IMR-90 (cell line): ENCODE measurements around the gene RERE. TPM values are rescaled to one million over a fixed set of nuclear protein-coding genes. Genes with fewer than 3 reads are reported as not detected.
"Not testable (repeated sequence)": the region's sequence is repeated elsewhere in the genome, so short reads cannot be mapped to it uniquely, and the experiment has no call there.

Source experiments
- ATAC-seq: fragments of 200-7000 bp; cut with Tn5 transposase; 2 replicates; pipeline ENCODE4 v1.9.1; 2020; ENCODE audit warnings: low read depth, mild to moderate bottlenecking, moderate library complexity
- BruUV-seq: library from RNA; stranded (reverse); fragments of 400-500 nt; replicated peaks from 2 replicates; lab custom pipeline; 2021; lab: Mats Ljungman, UMichigan
- CTCF ChIA-PET: fragments of 300-600 bp; formaldehyde crosslinking; extraction: SDS; loops from one replicate; lab custom pipeline; 2021; ENCODE audit warnings: antibody characterized with exemption; lab: Yijun Ruan, JAX
- POLR2A ChIA-PET: fragments of 300-600 bp; sonication (Branson Sonifier 250); formaldehyde crosslinking; loops from one replicate; lab custom pipeline; 2022; ENCODE audit warnings: antibody characterized with exemption; ENCODE audit not compliant: unreplicated experiment; lab: Charles Lee
- DNase-seq: peaks from one replicate; pipeline ENCODE4 v3.0.0; 2013
- H2AFZ ChIP-seq: replicated peaks from 2 replicates; pipeline ENCODE3; 2013; ENCODE audit warnings: low read length, mild to moderate bottlenecking; ENCODE audit not compliant: poor library complexity
- H2AK5ac ChIP-seq: 2 replicates; pipeline ENCODE4 v1.6.1; 2013; ENCODE audit warnings: low read depth, low read length, inconsistent platforms
- H2AK9ac ChIP-seq: replicated peaks from 2 replicates; pipeline ENCODE3; 2013; ENCODE audit warnings: mild to moderate bottlenecking, low read depth, low read length, moderate library complexity; ENCODE audit not compliant: poor library complexity
- H2BK120ac ChIP-seq: 2 replicates; pipeline ENCODE4 v1.6.1; 2013; ENCODE audit warnings: low read depth, low read length, inconsistent platforms
- H2BK15ac ChIP-seq: 3 replicates; pipeline ENCODE4 v1.6.1; 2013; ENCODE audit warnings: low read depth, low read length, inconsistent platforms
- H2BK20ac ChIP-seq: 2 replicates; pipeline ENCODE4 v1.6.1; 2013; ENCODE audit warnings: low read depth, mild to moderate bottlenecking, inconsistent platforms, low read length, moderate library complexity
- H2BK5ac ChIP-seq: 2 replicates; pipeline ENCODE4 v1.6.1; 2013; ENCODE audit warnings: mild to moderate bottlenecking, low read depth, low read length, inconsistent platforms; ENCODE audit not compliant: poor library complexity, severe bottlenecking
- H3K14ac ChIP-seq: replicated peaks from 2 replicates; pipeline ENCODE4 v1.6.1; 2013; ENCODE audit warnings: low read depth, low read length, inconsistent platforms
- H3K18ac ChIP-seq: 2 replicates; pipeline ENCODE4 v1.6.1; 2013; ENCODE audit warnings: low read depth, low read length, control low read depth
- H3K23ac ChIP-seq: 2 replicates; pipeline ENCODE4 v1.6.1; 2013; ENCODE audit warnings: low read depth, low read length, inconsistent platforms
- H3K27ac ChIP-seq: 2 replicates; pipeline ENCODE4 v1.5.1; 2013; ENCODE audit warnings: mild to moderate bottlenecking, control low read depth, low read length; ENCODE audit not compliant: insufficient read depth
- H3K27me3 ChIP-seq: 2 replicates; pipeline ENCODE4 v1.6.1; 2013; ENCODE audit warnings: low read length; ENCODE audit not compliant: control insufficient read depth, insufficient read depth
- H3K36me3 ChIP-seq: 2 replicates; pipeline ENCODE4 v1.6.1; 2013; ENCODE audit warnings: low read length, mixed read lengths; ENCODE audit not compliant: control insufficient read depth, insufficient read depth
- H3K4ac ChIP-seq: 2 replicates; pipeline ENCODE4 v1.6.1; 2013; ENCODE audit warnings: low read depth, low read length, inconsistent platforms
- H3K4me1 ChIP-seq: 2 replicates; pipeline ENCODE4 v1.6.1; 2013; ENCODE audit warnings: low read length, mixed read lengths; ENCODE audit not compliant: control insufficient read depth, insufficient read depth
- H3K4me2 ChIP-seq: 2 replicates; pipeline ENCODE4 v1.6.1; 2013; ENCODE audit warnings: low read depth, mild to moderate bottlenecking, control low read depth, low read length, moderate library complexity
- H3K4me3 ChIP-seq: 2 replicates; pipeline ENCODE4 v1.5.1; 2013; ENCODE audit warnings: low read depth, mild to moderate bottlenecking, control low read depth, low read length, moderate library complexity; ENCODE audit not compliant: insufficient read depth
- H3K56ac ChIP-seq: 2 replicates; pipeline ENCODE4 v1.6.1; 2013; ENCODE audit warnings: low read length, inconsistent platforms; ENCODE audit not compliant: insufficient read depth; ENCODE audit errors: extremely low read depth
- H3K79me1 ChIP-seq, 2 experiments: 2 replicates each; pipeline ENCODE4 v1.6.1; 2013; ENCODE audit warnings: low read length in 2 of 2, inconsistent platforms in 1 of 2, low read depth in 1 of 2
- H3K9ac ChIP-seq: 2 replicates; pipeline ENCODE4 v1.6.1; 2013; ENCODE audit warnings: low read depth, low read length, control low read depth
- H3K9me1 ChIP-seq: 2 replicates; pipeline ENCODE4 v1.6.1; 2013; ENCODE audit warnings: low read length, inconsistent platforms; ENCODE audit not compliant: insufficient read depth
- H3K9me3 ChIP-seq: 2 replicates; pipeline ENCODE4 v1.6.1; 2013; ENCODE audit warnings: low read length; ENCODE audit not compliant: control insufficient read depth, insufficient read depth
- H4K20me1 ChIP-seq: 2 replicates; pipeline ENCODE4 v1.6.1; 2013; ENCODE audit warnings: low read length, inconsistent platforms; ENCODE audit not compliant: insufficient read depth
- H4K5ac ChIP-seq: 2 replicates; pipeline ENCODE4 v1.6.1; 2013; ENCODE audit warnings: mild to moderate bottlenecking, low read depth, low read length, control low read depth
- H4K8ac ChIP-seq, 2 experiments: 2 replicates each; pipeline ENCODE4 v1.6.1; 2013; ENCODE audit warnings: low read depth in 2 of 2, low read length in 2 of 2, control low read depth in 1 of 2, inconsistent platforms in 1 of 2
- H4K91ac ChIP-seq: 2 replicates; pipeline ENCODE4 v1.6.1; 2013; ENCODE audit warnings: low read depth, low read length, inconsistent platforms; ENCODE audit not compliant: insufficient read depth
- WGBS, 2 experiments: methylation state at CpG; one replicate each; pipeline versions ENCODE4 v1.1.5 to v1.1.7; 2013; ENCODE audit warnings: missing lambda C conversion rate in 2 of 2; ENCODE audit not compliant: insufficient read length in 1 of 2; ENCODE audit errors: extremely low coverage in 2 of 2; 5-methylcytosine and 5-hydroxymethylcytosine counted together
- dilution Hi-C: fragments of 300-500 bp; cut with HindIII; formaldehyde crosslinking; loops from one replicate; pipeline ENCODE4 v1.14.3; 2018; ENCODE audit warnings: low sequenced_read_pairs; ENCODE audit not compliant: unreplicated experiment
- in situ Hi-C: fragments of 300-500 bp; cut with MboI; formaldehyde crosslinking; loops from 3 replicates; pipeline ENCODE4 v1.14.3; 2019; ENCODE audit warnings: low sequenced_read_pairs, inconsistent platforms, mixed read lengths
- intact Hi-C: fragments of 100-400 bp; cut with micrococcal nuclease; formaldehyde crosslinking; loops from 2 replicates; pipeline ENCODE4 v1.10.0; 2022
- polyA plus RNA-seq, 3 experiments: library from polyadenylated mRNA; depleted of rRNA; stranded (reverse); fragments of >200 nt; gene quantifications; 2 replicates each; pipeline ENCODE4 v1.2.3, GENCODE V29; 2012; ENCODE audit warnings: low replicate concordance in 1 of 3
- total RNA-seq: library from RNA; depleted of rRNA; stranded (reverse); fragments of >200 nt; gene quantifications from 2 replicates; pipeline ENCODE4 v1.2.3, GENCODE V29; 2012

The RERE gene
- total and polyA plus RNA-seq, 2 of the 4 experiments (the other 2 are of a cell fraction), result 11.5 to 25.1 TPM

DNA sequence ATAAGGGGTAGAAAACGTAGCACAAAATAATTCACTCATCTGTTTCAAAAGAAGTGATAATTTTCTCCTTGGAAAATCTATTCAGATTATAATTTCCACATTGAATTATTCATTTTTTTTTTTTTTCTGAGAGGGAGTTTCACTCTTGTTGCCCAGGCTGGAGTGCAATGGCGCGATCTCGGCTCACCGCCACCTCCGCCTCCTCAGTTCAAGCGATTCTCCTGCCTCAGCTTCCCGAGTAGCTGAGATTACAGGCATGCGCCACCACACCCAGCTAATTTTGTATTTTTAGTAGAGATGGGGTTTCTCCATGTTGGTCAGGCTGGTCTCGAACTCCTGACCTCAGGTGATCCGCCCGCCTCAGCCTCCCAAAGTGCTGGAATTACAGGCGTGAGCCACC is 1.3 kb upstream of the RERE start:
- H2BK15ac ChIP-seq, CTCF ChIA-PET, H3K9ac ChIP-seq, H3K56ac ChIP-seq, H3K4ac ChIP-seq, dilution Hi-C loops, H2BK5ac ChIP-seq, H2AK9ac ChIP-seq, H2AK5ac ChIP-seq, H4K5ac ChIP-seq, DNase-seq, H2BK120ac ChIP-seq, H3K9me3 ChIP-seq, H2BK20ac ChIP-seq, in situ Hi-C loops, POLR2A ChIA-PET, H4K91ac ChIP-seq, BruUV-seq, H3K27ac ChIP-seq, H3K14ac ChIP-seq, H4K8ac ChIP-seq, H3K36me3 ChIP-seq, H3K23ac ChIP-seq, ATAC-seq, H3K27me3 ChIP-seq, H3K18ac ChIP-seq, H3K4me1 ChIP-seq, H2AFZ ChIP-seq, H3K9me1 ChIP-seq, H3K4me3 ChIP-seq: not testable (repeated sequence)
- H3K4me2 ChIP-seq, result peak overlapping the region; percentile 82; the same call in 1 of the 2 replicates
- peaks cover 13% of the 10 kb centered on the region; the same call in 1 of the 2 replicates for H4K20me1 ChIP-seq
- intact Hi-C loops, result loop anchor here (5.0 to 10.0 kb wide), 4 partner anchors 41 to 354 kb away; no protein-coding TSS in a partner anchor
- H3K79me1 ChIP-seq, result peaks cover 11 to 27% of the 10 kb centered on the region in 2 experiments; a peak in 3 of 4 replicates
- WGBS, 2 experiments, result no CpG with 5 or more reads among the region's 13 CpGs
